IPS DF 6.9 (cell line): ENCODE data around the gene APMAP.

Experiments used
- DNase-seq: peaks from one replicate; pipeline ENCODE4 v3.0.0-alpha.2; 2013; ENCODE audit warnings: low read depth, low spot score
- H3K27ac ChIP-seq: one replicate; pipeline ENCODE4 v1.5.1; 2013; ENCODE audit warnings: low read length, control low read depth
- H3K27me3 ChIP-seq: 2 replicates; pipeline ENCODE4 v1.6.1; 2013; ENCODE audit warnings: mild to moderate bottlenecking, low read length; ENCODE audit not compliant: control insufficient read depth, insufficient read depth
- H3K36me3 ChIP-seq: 2 replicates; pipeline ENCODE4 v1.6.1; 2013; ENCODE audit warnings: low read length; ENCODE audit not compliant: control insufficient read depth, insufficient read depth
- H3K4me1 ChIP-seq: 2 replicates; pipeline ENCODE4 v1.6.1; 2013; ENCODE audit warnings: low read length; ENCODE audit not compliant: control insufficient read depth, insufficient read depth
- H3K4me3 ChIP-seq: 2 replicates; pipeline ENCODE4 v1.5.1; 2013; ENCODE audit warnings: mild to moderate bottlenecking, low read length
- H3K9me3 ChIP-seq: 2 replicates; pipeline ENCODE4 v1.6.1; 2013; ENCODE audit warnings: low read length, inconsistent platforms; ENCODE audit not compliant: control insufficient read depth, insufficient read depth
- WGBS: extraction: QIAGEN DNeasy Blood & Tissue Kit; methylation state at CpG from one replicate; pipeline ENCODE4 v1.1.7; 2013; ENCODE audit warnings: mixed read lengths, missing lambda C conversion rate; ENCODE audit not compliant: insufficient read length, insufficient coverage; 5-methylcytosine and 5-hydroxymethylcytosine counted together

APMAP gene

DNA sequence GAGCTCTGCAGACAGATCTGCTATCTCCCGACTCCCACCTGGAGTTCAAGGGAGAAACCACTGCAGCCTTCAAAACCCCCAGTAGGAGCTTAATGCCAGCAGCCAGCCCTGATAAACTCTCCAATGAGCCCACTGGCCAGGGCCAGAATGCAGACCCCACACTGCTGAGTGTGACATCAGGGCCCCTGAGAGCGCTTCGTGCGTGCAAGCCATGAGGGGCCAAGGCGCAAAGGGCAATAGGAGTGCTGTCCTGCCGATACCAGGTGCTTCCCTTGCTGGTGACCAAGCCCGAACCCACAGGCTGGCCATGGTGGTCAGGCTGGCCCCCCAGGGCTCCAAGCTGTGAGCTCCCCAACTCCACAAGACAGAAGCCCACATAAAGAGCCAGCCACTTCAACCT is 76.7 kb downstream of the APMAP start:
- H3K27me3 ChIP-seq, result no peaks in the 10 kb centered on the region
- H3K4me1 ChIP-seq, result no peaks in the 10 kb centered on the region
- WGBS, result no CpG with 5 or more reads among the region's 7 CpGs
- no peak overlapping the region for H3K27ac ChIP-seq
- no peaks in the 10 kb centered on the region for H3K9me3 ChIP-seq
- no peak for DNase-seq
- H3K4me3 ChIP-seq, result no peak overlapping the region; the same call in 1 of the 2 replicates
- H3K36me3 ChIP-seq, result no peaks in the 10 kb centered on the region

DNA sequence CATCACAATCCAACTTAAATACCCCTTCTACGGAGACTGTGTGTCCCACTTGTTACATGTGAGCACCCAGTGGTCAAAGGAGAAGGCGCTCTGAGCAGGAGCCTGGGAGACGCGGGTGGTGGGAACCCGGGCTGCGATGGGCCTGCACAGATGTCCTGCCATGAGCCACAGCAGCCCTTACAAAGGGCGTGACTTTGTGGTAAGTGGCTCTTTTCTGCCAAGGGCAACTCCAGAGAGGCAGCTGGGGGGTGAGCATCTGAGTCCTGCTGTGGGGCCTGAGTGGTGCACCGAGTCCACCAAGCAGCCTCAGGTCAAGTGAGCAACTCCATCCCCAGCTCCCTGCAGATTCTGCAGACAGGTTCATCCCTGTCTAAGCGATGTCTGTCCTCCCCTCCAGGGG is 77.1 kb downstream of the APMAP start:
- no peaks in the 10 kb centered on the region for H3K27me3 ChIP-seq
- H3K27ac ChIP-seq, result no peak overlapping the region
- no peak overlapping the region; the same call in 1 of the 2 replicates for H3K4me3 ChIP-seq
- no peak for DNase-seq
- H3K4me1 ChIP-seq, result no peaks in the 10 kb centered on the region
- H3K9me3 ChIP-seq, result no peaks in the 10 kb centered on the region
- no peaks in the 10 kb centered on the region for H3K36me3 ChIP-seq
- no CpG with 5 or more reads among the region's 9 CpGs for WGBS

DNA sequence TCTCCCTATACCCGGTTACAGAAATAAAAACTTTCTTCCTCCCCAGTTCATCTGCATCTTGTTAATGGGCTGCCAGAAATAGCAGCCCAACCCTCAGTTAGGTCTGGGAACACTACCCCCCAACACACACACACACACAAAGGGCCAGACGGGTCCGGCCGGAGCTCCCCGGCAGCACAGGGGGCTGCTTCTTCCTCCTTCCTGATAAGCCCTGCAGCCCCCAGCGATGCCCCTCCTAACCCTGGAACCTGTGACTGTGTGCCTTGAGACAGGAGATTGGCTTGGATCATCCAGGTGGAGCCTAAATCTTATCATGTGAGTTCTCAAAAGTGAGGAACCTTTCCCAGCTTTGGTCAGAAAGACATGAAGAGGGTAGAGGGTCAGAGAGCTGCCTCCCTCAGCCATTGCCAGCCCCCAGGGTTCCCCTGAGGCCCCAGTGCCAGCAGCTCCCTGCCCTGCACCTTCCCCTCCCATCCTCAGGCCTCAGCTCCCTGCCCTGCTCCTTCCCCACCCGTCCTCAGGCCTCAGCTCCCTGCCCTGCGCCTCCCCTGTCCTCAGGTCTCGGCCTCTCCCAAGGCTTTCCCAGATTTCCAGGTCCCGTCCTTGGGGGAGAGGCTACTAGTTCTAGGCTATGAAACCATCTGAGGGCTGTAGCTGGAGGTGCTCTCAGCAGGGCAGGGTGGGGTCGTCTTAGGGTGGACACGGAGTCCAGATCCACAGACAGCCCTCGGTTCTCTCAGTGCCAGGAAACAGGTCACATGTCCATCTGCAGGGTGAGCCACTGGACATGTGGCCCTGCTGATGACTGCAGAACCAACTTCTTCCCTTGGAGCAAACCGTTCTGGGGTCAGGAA is 77.9 kb downstream of the APMAP start:
- Histone ChIP-seq H3K27me3 (no peaks in the 10 kb centered on the region), H3K27ac (no peak overlapping the region), H3K4me3 (no peak overlapping the region), H3K4me1 (no peaks in the 10 kb centered on the region), H3K36me3 (no peaks in the 10 kb centered on the region), H3K9me3 (no peaks in the 10 kb centered on the region)
- no CpG with 5 or more reads among the region's 14 CpGs for WGBS
- DNase-seq, result no peak

DNA sequence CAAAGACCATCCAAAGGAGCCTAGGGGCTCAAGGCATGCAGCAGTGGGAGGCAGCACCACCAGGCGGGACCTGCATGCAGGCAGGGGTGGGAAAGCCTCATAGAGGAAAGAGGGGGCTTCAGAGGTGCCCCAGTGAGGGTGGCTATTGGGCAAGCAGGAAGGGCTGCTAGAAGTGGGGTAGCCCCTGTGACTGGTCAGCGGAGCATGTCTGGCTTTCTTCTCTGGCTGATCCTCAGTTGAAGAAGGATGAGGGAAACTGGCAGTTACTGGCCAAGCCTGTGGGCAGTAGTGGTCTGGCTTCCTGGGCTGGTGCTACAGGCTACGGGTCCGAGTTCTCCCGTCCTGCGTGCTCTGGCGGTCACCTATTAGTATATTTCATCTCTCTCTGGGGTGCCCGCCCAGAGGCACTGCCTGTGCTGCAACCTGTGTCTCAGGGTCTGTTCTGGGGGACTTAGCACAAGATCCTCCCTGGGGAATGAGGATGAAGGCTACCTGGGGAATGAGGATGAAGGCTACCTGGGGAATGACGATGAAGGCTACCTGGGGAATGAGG is 79.4 kb downstream of the APMAP start:
- no peak for DNase-seq
- no CpG with 5 or more reads among the region's 9 CpGs for WGBS
- Histone ChIP-seq H3K27ac (no peak overlapping the region), H3K4me3 (no peak overlapping the region), H3K36me3 (no peaks in the 10 kb centered on the region), H3K27me3 (no peaks in the 10 kb centered on the region), H3K4me1 (no peaks in the 10 kb centered on the region; the same call in 1 of the 2 replicates), H3K9me3 (no peaks in the 10 kb centered on the region)
